ENCODE results near the gene ARHGAP22. TPM values are rescaled to one million over a fixed set of nuclear protein-coding genes. Genes with fewer than 3 reads are reported as not detected.

ARHGAP22 gene
- total RNA-seq, 1 experiment from 2014 or later = 9.9 TPM

GRCh38 chr10:48453451-48454301 lies 151.2 kb downstream of the ARHGAP22 start:
- ChIA-PET POLR2A (no interaction called here), RAD21 (ENCODE audit: low non-redundant PET in 1 of 2, low total read pairs in 2 of 2, uncharacterized antibody in 2 of 2, unreplicated experiment in 2 of 2) (no interaction called here), CTCF (no interaction called here)
- no peaks in the 10 kb centered on the region for H3K79me2 ChIP-seq (ENCODE audit: insufficient read depth, low read length)
- no peaks in the 10 kb centered on the region for H3K36me3 ChIP-seq (ENCODE audit: control insufficient read depth in 1 of 2, insufficient read depth in 2 of 2, low read length in 2 of 2)
- no peak for ATAC-seq
- H3K4me1 ChIP-seq (ENCODE audit: control insufficient read depth in 1 of 2, insufficient read depth in 2 of 2, low read length in 2 of 2) = no peaks in the 10 kb centered on the region; a peak in 1 of 4 replicates
- intact Hi-C loops (cut with micrococcal nuclease) = no loop called here
- H3K9me2 ChIP-seq (ENCODE audit: insufficient read depth) = no peaks in the 10 kb centered on the region
- H3K9ac ChIP-seq (ENCODE audit: low read length) = no peak overlapping the region
- no peak overlapping the region for H2AFZ ChIP-seq (ENCODE audit: low read depth, low read length, poor library complexity, severe bottlenecking)
- no peaks in the 10 kb centered on the region for H4K20me1 ChIP-seq (ENCODE audit: insufficient read depth)
- TF ChIP-seq ELF1 (IDR thresholded peaks at IDR 0.05; ENCODE audit: borderline replicate concordance, low read depth) = no peak
- TF ChIP-seq, protein P1, sequence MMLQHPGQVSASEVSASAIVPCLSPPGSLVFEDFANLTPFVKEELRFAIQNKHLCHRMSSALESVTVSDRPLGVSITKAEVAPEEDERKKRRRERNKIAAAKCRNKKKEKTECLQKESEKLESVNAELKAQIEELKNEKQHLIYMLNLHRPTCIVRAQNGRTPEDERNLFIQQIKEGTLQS (IDR thresholded peaks at IDR 0.05) = no peak
- no peak for TF ChIP-seq JUND (IDR thresholded peaks at IDR 0.05)
- TF ChIP-seq CBX3 (IDR thresholded peaks at IDR 0.05; ENCODE audit: low read depth) = no peak
- TF ChIP-seq SRF (IDR thresholded peaks at IDR 0.05; ENCODE audit: low read depth) = no peak
- TF ChIP-seq, protein P2, sequence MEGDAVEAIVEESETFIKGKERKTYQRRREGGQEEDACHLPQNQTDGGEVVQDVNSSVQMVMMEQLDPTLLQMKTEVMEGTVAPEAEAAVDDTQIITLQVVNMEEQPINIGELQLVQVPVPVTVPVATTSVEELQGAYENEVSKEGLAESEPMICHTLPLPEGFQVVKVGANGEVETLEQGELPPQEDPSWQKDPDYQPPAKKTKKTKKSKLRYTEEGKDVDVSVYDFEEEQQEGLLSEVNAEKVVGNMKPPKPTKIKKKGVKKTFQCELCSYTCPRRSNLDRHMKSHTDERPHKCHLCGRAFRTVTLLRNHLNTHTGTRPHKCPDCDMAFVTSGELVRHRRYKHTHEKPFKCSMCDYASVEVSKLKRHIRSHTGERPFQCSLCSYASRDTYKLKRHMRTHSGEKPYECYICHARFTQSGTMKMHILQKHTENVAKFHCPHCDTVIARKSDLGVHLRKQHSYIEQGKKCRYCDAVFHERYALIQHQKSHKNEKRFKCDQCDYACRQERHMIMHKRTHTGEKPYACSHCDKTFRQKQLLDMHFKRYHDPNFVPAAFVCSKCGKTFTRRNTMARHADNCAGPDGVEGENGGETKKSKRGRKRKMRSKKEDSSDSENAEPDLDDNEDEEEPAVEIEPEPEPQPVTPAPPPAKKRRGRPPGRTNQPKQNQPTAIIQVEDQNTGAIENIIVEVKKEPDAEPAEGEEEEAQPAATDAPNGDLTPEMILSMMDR (IDR thresholded peaks at IDR 0.05 in 2 of 3, conservative IDR thresholded peaks at IDR 0.05 in 1 of 3; ENCODE audit: borderline replicate concordance in 1 of 3, insufficient read depth in 1 of 3, low read depth in 2 of 3, low read length in 2 of 3) = no peak
- no peak for TF ChIP-seq SIN3A (IDR thresholded peaks at IDR 0.05; ENCODE audit: low read depth)
- TF ChIP-seq CEBPB (IDR thresholded peaks at IDR 0.05; ENCODE audit: low read depth) = no peak
- no peak for TF ChIP-seq FOSL1 (IDR thresholded peaks at IDR 0.05; ENCODE audit: low read depth)
- TF ChIP-seq ZNF274 (IDR thresholded peaks at IDR 0.05; ENCODE audit: low read depth, low read length) = no peak
- no peak for TF ChIP-seq POLR2AphosphoS5 (IDR thresholded peaks at IDR 0.05; ENCODE audit: low read depth, low read length)
- TF ChIP-seq EGR1 (IDR thresholded peaks at IDR 0.05; ENCODE audit: low read depth) = no peak
- TF ChIP-seq REST (IDR thresholded peaks at IDR 0.05; ENCODE audit: low read depth) = no peak
- no peak for TF ChIP-seq EZH2 (IDR thresholded peaks at IDR 0.05)
- TF ChIP-seq, protein P3, sequence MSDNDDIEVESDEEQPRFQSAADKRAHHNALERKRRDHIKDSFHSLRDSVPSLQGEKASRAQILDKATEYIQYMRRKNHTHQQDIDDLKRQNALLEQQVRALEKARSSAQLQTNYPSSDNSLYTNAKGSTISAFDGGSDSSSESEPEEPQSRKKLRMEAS (IDR thresholded peaks at IDR 0.05) = no peak
- no peak for TF ChIP-seq POLR2A (IDR thresholded peaks at IDR 0.05; ENCODE audit: borderline replicate concordance, extremely low read depth, insufficient read depth, insufficient read length)
- TF ChIP-seq ZFX (IDR thresholded peaks at IDR 0.05) = no peak
- no peak for TF ChIP-seq RAD21 (IDR thresholded peaks at IDR 0.05; ENCODE audit: low read depth)
- DNase-seq (ENCODE audit: low read depth, low spot score) = no peak
- no peaks in the 10 kb centered on the region for H3K9me3 ChIP-seq (ENCODE audit: control insufficient read depth in 1 of 2, insufficient read depth in 1 of 2, low read depth in 1 of 2, low read length in 2 of 2)
- H3K27me3 ChIP-seq (ENCODE audit: insufficient read depth, low read length) = no peaks in the 10 kb centered on the region
- no peak overlapping the region for H3K27ac ChIP-seq (ENCODE audit: low read depth, low read length)
- BruUV-seq (replicated peaks) = no TSS peak
- no peak overlapping the region for H3K4me3 ChIP-seq (replicated peaks in 1 of 2; ENCODE audit: low read depth in 1 of 2, low read length in 2 of 2)
- no peak overlapping the region for H3K4me2 ChIP-seq (ENCODE audit: low read length)

All from HCT116 (cell line).